AG04450 (cell line): ENCODE data around the gene CREBRF. TPM values are rescaled to one million over a fixed set of nuclear protein-coding genes. Genes with fewer than 3 reads are reported as not detected.

Source experiments
- CTCF ChIA-PET: fragments of 300-600, 350-600 bp; formaldehyde crosslinking; extraction: SDS; loops from one replicate; lab custom pipeline; 2022; ENCODE audit warnings: antibody characterized with exemption, inconsistent platforms; lab: Charles Lee
- POLR2A ChIA-PET: fragments of 350-600 bp; formaldehyde crosslinking; extraction: SDS; loops from one replicate; lab custom pipeline; 2021; ENCODE audit warnings: antibody characterized with exemption, inconsistent platforms; lab: Yijun Ruan, JAX
- DNase-seq: peaks from one replicate; pipeline ENCODE4 v3.0.0-alpha.2; 2011; ENCODE audit warnings: low read depth, low spot score
- H3K27ac ChIP-seq: one replicate; pipeline ENCODE4 v1.5.1; 2012; ENCODE audit warnings: low read depth, low read length, control low read depth
- H3K27me3 ChIP-seq: one replicate; pipeline ENCODE4 v1.6.0; 2012; ENCODE audit warnings: low read length; ENCODE audit not compliant: control insufficient read depth, insufficient read depth
- H3K4me3 ChIP-seq: 2 replicates; pipeline ENCODE4 v1.5.1; 2011; ENCODE audit warnings: mild to moderate bottlenecking, low read depth, low read length, control low read depth
- H3K9me3 ChIP-seq: 2 replicates; pipeline ENCODE4 v1.5.1; 2012; ENCODE audit warnings: low read length; ENCODE audit not compliant: control insufficient read depth, insufficient read depth
- polyA plus RNA-seq: library from polyadenylated mRNA; depleted of rRNA; stranded (reverse); fragments of >200 nt; gene quantifications from 2 replicates; pipeline ENCODE4 v1.2.3, GENCODE V29; 2011
- TF ChIP-seq, protein P1 (sequence below): IDR thresholded peaks from 2 replicates; pipeline ENCODE4 v1.5.1; 2011; ENCODE audit warnings: low read depth, low read length, control low read depth, inconsistent platforms

Gene CREBRF
- polyA plus RNA-seq, 1 experiment: 20.4 TPM

DNA sequence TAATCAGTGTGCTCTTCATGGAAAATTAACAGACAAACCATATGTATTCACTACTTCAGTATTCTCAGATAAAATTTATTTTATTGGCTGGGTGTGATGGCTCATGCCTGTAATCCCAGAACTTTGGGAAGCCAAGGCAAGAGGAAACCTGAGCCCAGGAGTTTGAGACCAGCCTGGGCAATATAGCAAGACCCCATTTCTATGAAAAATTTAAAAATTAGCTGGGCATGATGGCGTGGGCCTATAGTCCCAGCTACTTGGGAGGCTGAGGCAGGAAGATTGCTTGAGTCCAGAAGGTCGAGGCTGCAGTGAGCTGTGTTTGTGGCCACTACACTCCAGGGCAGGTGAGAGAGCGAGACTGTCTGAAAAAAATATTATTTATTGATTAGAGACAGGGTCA is 23.4 kb upstream of the CREBRF start:
- Histone ChIP-seq H3K9me3 (no peaks in the 10 kb centered on the region), H3K27ac (no peak overlapping the region), H3K27me3 (no peaks in the 10 kb centered on the region), H3K4me3 (no peak overlapping the region)
- DNase-seq: no peak
- CTCF ChIA-PET: no interaction called here
- TF ChIP-seq, protein P1, sequence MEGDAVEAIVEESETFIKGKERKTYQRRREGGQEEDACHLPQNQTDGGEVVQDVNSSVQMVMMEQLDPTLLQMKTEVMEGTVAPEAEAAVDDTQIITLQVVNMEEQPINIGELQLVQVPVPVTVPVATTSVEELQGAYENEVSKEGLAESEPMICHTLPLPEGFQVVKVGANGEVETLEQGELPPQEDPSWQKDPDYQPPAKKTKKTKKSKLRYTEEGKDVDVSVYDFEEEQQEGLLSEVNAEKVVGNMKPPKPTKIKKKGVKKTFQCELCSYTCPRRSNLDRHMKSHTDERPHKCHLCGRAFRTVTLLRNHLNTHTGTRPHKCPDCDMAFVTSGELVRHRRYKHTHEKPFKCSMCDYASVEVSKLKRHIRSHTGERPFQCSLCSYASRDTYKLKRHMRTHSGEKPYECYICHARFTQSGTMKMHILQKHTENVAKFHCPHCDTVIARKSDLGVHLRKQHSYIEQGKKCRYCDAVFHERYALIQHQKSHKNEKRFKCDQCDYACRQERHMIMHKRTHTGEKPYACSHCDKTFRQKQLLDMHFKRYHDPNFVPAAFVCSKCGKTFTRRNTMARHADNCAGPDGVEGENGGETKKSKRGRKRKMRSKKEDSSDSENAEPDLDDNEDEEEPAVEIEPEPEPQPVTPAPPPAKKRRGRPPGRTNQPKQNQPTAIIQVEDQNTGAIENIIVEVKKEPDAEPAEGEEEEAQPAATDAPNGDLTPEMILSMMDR: no peak
- POLR2A ChIA-PET: interaction anchor here (1.0 kb wide), 1 partner anchor 18 kb away, joined by 3 read pairs; no protein-coding TSS in a partner anchor

DNA sequence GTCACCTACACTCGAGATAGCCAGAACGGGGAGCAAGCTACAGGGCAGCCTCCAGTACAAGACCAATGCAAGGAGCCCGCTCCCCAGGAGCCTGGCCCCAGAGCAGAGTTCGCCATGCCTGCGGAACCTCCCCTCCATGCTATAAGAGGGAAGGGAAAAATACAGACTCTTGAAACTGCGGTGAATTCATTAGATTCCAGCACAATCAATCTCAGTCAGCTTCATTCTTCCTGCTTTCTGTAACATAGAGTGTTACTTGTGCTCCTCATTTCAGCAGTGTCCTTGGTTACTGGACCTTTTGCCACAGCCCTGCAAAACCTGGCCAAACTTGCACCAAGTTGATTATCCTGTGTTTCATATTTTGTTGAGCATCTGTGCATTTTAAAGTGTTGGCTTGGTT is 22.2 kb upstream of the CREBRF start:
- no peak for DNase-seq
- CTCF ChIA-PET: interaction anchor here (0.7 to 1.0 kb wide), 2 partner anchors 28 to 287 kb away, joined by 3 read pairs; no protein-coding TSS in a partner anchor
- Histone ChIP-seq H3K27me3 (no peaks in the 10 kb centered on the region), H3K9me3 (no peaks in the 10 kb centered on the region), H3K4me3 (no peak overlapping the region), H3K27ac (no peak overlapping the region)
- POLR2A ChIA-PET: interaction anchor here (1.0 kb wide), 1 partner anchor 16 kb away, joined by 3 read pairs; no protein-coding TSS in a partner anchor
- TF ChIP-seq, protein P1: no peak

DNA sequence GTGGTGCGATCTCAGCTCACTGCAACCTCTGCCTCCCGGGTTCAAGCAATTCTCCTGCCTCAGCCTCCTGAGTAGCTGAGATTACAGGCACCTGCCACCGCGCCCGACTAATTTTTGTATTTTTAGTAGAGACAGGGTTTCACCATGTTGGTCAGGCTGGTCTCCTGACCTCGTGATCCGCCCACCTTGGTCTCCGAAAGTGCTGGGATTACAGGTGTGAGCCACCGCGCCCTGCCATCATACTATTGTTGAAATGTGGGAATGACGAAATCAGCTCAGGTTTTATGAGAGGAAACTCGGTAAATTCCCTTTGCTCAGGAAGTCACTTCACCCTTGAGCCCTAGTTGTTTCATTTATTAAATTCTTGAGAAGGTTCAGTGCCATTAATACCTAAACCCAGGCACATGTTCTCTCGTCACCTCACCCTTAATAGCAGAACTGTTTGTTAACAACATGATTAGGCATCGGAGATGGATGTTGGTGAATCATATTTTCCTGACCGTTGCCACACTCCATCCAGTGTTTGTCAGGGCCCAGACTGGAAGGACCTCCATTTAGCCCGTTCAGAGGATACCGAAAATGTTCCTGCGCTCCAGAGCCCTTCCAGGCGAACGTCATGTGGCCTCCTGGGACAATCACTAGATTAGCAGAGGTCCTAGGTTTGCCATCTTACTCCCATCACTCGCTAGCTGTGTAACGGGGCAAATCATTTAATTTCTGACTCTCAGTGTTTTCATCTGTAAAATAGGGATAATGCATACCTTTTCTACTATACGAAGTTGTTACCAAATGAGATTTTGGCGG is 20.0 kb upstream of the CREBRF start:
- POLR2A ChIA-PET: no interaction called here
- no peak for DNase-seq

DNA sequence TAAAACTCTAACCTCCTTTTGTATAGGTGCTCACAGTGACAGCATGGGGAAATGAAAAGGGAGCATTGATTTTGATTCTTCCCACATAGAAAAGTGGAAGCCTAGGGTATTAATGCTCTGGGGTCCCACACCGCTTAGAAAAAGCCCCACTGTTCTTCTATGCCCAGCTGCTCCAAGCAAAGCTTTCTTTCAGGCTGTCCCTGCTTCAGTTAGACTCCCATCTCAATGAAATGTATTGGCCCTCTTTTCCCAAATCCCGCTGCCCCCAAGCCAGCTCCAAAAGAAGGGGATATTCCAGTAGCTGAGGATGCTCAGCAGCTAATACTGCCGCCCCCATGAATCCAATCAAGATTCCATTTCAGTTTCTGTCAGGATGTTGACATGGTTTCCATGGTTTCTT is 17.0 kb upstream of the CREBRF start:
- Histone ChIP-seq H3K4me3 (no peak overlapping the region), H3K9me3 (peaks cover 8% of the 10 kb centered on the region), H3K27me3 (no peaks in the 10 kb centered on the region), H3K27ac (no peak overlapping the region)
- TF ChIP-seq, protein P1: no peak
- ChIA-PET POLR2A (interaction anchor here (0.6 to 1.1 kb wide), 2 partner anchors 18 to 38 kb away, joined by 4 read pairs; no protein-coding TSS in a partner anchor), CTCF (interaction anchor here (0.9 to 1.6 kb wide), 2 partner anchors 15 to 324 kb away, joined by 3 to 4 read pairs; no protein-coding TSS in a partner anchor)
- no peak for DNase-seq

More for the DNA sequence above, 20.0 kb upstream of the CREBRF start:
- peaks cover 7% of the 10 kb centered on the region for H3K9me3 ChIP-seq
- peak overlapping the region; percentile 42 for H3K27ac ChIP-seq
- no peaks in the 10 kb centered on the region for H3K27me3 ChIP-seq
- H3K4me3 ChIP-seq: no peak overlapping the region
- TF ChIP-seq, protein P1: no peak
- CTCF ChIA-PET: interaction anchor here (1.1 to 1.5 kb wide), 2 partner anchors 77 to 329 kb away, joined by 3 to 4 read pairs; partner anchors contain the start of gene RPL26L1

DNA sequence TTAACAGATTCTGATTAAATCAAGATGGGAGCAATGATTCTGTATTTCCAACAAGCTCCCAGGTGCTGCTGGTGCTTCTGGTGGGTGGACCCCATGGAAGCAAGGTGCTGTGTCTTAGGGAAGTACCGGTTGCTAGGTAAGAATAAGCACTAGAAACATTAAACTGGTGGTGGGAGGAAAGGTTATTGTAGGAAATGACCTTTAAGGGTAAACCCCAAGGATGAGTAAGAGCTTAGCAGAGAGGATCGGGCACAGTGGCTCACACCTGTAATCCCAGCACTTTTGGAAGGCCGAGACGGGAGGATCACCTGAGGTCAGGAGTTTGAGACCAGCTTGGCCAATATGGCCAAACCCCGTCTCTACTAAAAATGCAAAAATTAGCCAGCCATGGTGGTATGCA is 16.2 kb upstream of the CREBRF start:
- Histone ChIP-seq H3K27ac (no peak overlapping the region), H3K4me3 (no peak overlapping the region), H3K27me3 (no peaks in the 10 kb centered on the region), H3K9me3 (peaks cover 8% of the 10 kb centered on the region)
- CTCF ChIA-PET: interaction anchor here (1.6 kb wide), 1 partner anchor 15 kb away, joined by 4 read pairs; no protein-coding TSS in a partner anchor
- TF ChIP-seq, protein P1: no peak
- POLR2A ChIA-PET: no interaction called here
- DNase-seq: no peak
